Measurements from ENCODE around the gene TLR5. TPM values are rescaled to one million over a fixed set of nuclear protein-coding genes. Genes with fewer than 3 reads are reported as not detected.

The TLR5 gene
- total RNA-seq, 6 experiments from 2014 or later = 0.84 to 3.3 (median 2.5) TPM

- Histone ChIP-seq H3K4me3 (peak overlapping the region; percentile 19 to 33 (median 30)), H3K27me3 (no peaks in the 10 kb centered on the region), H3K9me3 (no peaks in the 10 kb centered on the region), H3K4me1 (peaks cover 0 to 11% (median 5%) of the 10 kb centered on the region in 4 donors), H3K27ac (peak overlapping the region; percentile 75 to 92 (median 87)), H3K36me3 (no peaks in the 10 kb centered on the region)
- 6% methylated on average over 12 of the region's 33 CpGs for WGBS (ENCODE audit: insufficient coverage, low coverage, low lambda C conversion rate, missing lambda C conversion rate)
- TF ChIP-seq, protein P1, sequence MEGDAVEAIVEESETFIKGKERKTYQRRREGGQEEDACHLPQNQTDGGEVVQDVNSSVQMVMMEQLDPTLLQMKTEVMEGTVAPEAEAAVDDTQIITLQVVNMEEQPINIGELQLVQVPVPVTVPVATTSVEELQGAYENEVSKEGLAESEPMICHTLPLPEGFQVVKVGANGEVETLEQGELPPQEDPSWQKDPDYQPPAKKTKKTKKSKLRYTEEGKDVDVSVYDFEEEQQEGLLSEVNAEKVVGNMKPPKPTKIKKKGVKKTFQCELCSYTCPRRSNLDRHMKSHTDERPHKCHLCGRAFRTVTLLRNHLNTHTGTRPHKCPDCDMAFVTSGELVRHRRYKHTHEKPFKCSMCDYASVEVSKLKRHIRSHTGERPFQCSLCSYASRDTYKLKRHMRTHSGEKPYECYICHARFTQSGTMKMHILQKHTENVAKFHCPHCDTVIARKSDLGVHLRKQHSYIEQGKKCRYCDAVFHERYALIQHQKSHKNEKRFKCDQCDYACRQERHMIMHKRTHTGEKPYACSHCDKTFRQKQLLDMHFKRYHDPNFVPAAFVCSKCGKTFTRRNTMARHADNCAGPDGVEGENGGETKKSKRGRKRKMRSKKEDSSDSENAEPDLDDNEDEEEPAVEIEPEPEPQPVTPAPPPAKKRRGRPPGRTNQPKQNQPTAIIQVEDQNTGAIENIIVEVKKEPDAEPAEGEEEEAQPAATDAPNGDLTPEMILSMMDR (IDR thresholded peaks at IDR 0.05) = peak; percentile 94 to 98 (median 98)
- TF ChIP-seq POLR2A (IDR thresholded peaks at IDR 0.05) = no peak
- ATAC-seq = peak; percentile 97 to 99 (median 98)
- intact Hi-C loops (cut with DNase I) = loop anchor here in 1 of 2 donors (5.0 kb wide), 1 partner anchor 284 kb away; no protein-coding TSS in a partner anchor
- DNase-seq = peak; percentile 91 to 97 (median 95)
Measured at GRCh38 chr1:223081181-223081994, 61.7 kb downstream of the TLR5 start.

DNA sequence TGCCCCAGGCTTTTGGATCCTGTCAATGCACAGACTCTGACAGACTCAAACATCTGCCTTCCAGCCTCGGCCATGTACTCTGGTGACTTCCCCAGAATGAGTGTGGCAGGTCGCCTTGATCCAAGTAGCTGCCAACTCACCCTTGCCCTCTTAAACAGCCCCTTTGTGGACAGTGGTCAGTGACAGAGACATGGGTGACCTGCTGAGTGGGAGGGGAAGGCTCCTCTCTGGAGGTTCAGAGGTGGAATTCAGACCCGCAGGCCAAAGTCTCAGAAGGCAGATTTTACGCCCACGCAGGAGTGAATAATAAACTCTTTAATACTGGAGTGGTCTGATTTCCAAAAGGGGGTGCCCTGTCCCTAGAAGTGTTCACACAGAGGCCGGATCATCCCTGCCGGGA is 63.5 kb downstream of the TLR5 start:
- H3K27me3 ChIP-seq = no peaks in the 10 kb centered on the region
- H3K4me1 ChIP-seq = peaks cover 0 to 11% (median 5%) of the 10 kb centered on the region in 4 donors
- 83% methylated on average over 3 of the region's 7 CpGs for WGBS (ENCODE audit: insufficient coverage, low coverage, low lambda C conversion rate, missing lambda C conversion rate)
- H3K36me3 ChIP-seq = no peaks in the 10 kb centered on the region
- H3K9me3 ChIP-seq = no peaks in the 10 kb centered on the region
- TF ChIP-seq, protein P1 (IDR thresholded peaks at IDR 0.05) = no peak
- no peak for TF ChIP-seq POLR2A (IDR thresholded peaks at IDR 0.05)
- intact Hi-C loops (cut with DNase I) = no loop called here
- H3K4me3 ChIP-seq = no peak overlapping the region
- H3K27ac ChIP-seq = peak overlapping the region in 2 of 3 donors; percentile 41 to 49
- ATAC-seq (peak in 3 of 4 donors; percentile 7 to 61 (median 51)), DNase-seq (peak in 2 of 3 donors; percentile 72 to 75)

DNA sequence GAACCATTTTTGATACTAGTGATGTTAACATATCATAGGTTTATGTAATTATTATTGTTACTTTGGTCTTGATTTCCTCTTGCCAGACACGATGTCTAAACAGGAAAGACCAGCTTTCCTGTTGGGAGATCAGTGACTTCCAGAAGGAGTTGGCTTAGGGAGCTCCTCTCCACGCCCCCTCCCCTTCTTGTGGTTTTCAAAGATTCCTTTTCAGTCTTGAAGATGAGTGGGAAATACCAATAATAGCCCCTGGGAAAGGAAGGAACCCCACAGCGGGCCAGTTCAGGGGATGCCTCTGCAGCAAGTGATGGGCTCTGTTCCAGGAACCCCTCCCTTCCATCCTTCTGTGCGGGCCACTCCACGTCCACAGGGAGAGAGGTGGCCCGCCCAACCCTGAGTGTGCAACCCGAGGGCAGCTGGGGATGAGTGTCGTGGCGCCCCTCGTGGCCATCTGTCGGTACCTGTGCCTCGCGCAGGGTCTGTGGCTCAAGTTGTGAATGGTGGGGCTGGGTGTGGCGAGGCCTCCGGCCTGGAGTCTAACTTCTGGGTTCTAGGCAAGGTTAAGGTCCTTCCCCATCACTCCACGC is 65.7 kb downstream of the TLR5 start:
- no peak overlapping the region for H3K4me3 ChIP-seq
- H3K4me1 ChIP-seq = peaks cover 0 to 11% (median 5%) of the 10 kb centered on the region in 4 donors
- H3K9me3 ChIP-seq = no peaks in the 10 kb centered on the region
- no peak for TF ChIP-seq POLR2A (IDR thresholded peaks at IDR 0.05)
- TF ChIP-seq, protein P1 (IDR thresholded peaks at IDR 0.05) = no peak
- 61% methylated on average over 2 of the region's 16 CpGs for WGBS (ENCODE audit: insufficient coverage, low coverage, low lambda C conversion rate, missing lambda C conversion rate)
- no peak overlapping the region for H3K27ac ChIP-seq
- no peaks in the 10 kb centered on the region for H3K27me3 ChIP-seq
- intact Hi-C loops (cut with DNase I) = no loop called here
- no peak for DNase-seq
- H3K36me3 ChIP-seq = no peaks in the 10 kb centered on the region
- ATAC-seq = no peak

- no peaks in the 10 kb centered on the region for H3K9me3 ChIP-seq
- H3K27ac ChIP-seq = no peak overlapping the region
- intact Hi-C loops (cut with DNase I) = no loop called here
- DNase-seq (no peak), ATAC-seq (no peak)
- 47% methylated on average over 4 of the region's 6 CpGs for WGBS (ENCODE audit: insufficient coverage, low coverage, low lambda C conversion rate, missing lambda C conversion rate)
- H3K36me3 ChIP-seq = no peaks in the 10 kb centered on the region
- no peaks in the 10 kb centered on the region for H3K27me3 ChIP-seq
- peaks cover 0 to 11% (median 5%) of the 10 kb centered on the region in 4 donors for H3K4me1 ChIP-seq
- TF ChIP-seq POLR2A (IDR thresholded peaks at IDR 0.05) = no peak
- TF ChIP-seq, protein P1 (IDR thresholded peaks at IDR 0.05) = no peak
- H3K4me3 ChIP-seq = no peak overlapping the region
Measured at GRCh38 chr1:223076362-223076761, 66.7 kb downstream of the TLR5 start.
